HTR-8/SVneo (cell line): ENCODE measurements around the gene TRAF4.
"Not testable (repeated sequence)": the region's sequence is repeated elsewhere in the genome, so short reads cannot be mapped to it uniquely, and the experiment has no call there.

Source experiments
- DNase-seq: peaks from one replicate; pipeline ENCODE4 v3.0.0; 2011; ENCODE audit warnings: low spot score, mixed read lengths; ENCODE audit not compliant: insufficient read length
- FAIRE-seq: peaks from 2 replicates; lab custom pipeline; 2011; peaks lifted over from hg19 to GRCh38; lab: Jason Lieb, UNC

The TRAF4 gene

DNA sequence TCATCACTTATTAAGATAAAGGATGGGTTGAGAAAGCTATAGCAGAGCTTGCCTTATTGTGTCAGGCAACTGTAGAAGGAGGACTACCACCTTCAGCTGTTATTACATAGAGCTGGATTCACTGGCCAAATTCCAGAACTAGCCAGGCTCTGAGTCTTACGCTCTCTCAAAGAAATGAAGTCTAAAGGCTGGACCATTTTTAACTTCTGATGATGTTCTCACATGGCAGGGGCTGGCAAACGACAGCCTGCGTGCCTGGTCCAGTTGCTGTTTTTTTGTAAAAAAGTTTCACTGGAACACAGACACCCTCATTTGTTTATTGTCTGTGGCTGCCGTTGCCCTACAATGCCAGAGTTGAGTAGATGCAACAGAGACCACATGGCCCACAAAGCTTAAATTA, 21.2 kb downstream of the TRAF4 start:
- FAIRE-seq = no peak
- DNase-seq = no peak

DNA sequence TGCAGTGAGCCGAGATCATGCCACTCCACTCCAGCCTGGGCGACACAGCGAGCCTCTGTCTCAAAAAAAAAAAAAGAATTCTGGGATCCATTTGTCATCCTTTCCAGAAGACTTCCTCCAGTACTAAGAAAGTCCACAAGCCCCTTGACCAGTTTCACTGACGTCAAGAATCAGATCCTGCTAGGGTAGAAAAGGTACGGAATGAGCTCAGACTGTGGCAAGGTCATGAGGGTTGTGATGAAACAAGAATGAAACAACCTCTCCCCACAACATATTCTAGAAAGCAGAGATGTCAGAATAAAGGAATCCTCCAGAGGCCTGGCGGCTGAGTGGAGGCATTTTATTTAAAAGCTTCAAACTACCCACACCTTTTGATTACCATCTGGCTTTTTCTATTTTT, 29.9 kb downstream of the TRAF4 start:
- FAIRE-seq = no peak

GRCh38 chr17:28774206-28774605, 30.4 kb downstream of the TRAF4 start:
- DNase-seq (no peak), FAIRE-seq (no peak)

More for the DNA sequence above, 29.9 kb downstream of the TRAF4 start:
- DNase-seq = no peak

- DNase-seq = no peak
- no peak for FAIRE-seq
Measured at GRCh38 chr17:28777178-28777577, 33.4 kb downstream of the TRAF4 start.

GRCh38 chr17:28779601-28780000, 35.8 kb downstream of the TRAF4 start:
- not testable (repeated sequence) for FAIRE-seq, DNase-seq

DNA sequence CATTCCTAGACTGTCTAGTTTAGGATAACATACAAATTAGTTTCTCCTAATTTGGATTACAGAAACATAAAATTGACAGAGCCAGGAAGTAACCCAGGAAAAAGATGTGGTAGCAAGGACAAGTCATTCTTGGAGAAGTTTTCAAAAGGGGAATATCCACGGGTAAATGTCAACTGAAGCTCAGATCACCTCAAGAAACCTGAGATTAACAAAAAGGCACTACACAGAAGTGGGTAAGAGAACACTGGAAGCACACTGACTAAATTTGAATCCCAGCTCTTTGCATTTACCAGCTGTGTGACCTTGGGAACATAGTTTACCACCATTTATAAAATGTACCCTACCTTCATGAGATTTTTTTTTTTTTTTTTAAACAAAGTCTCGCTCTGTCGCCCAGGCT, 39.4 kb downstream of the TRAF4 start:
- FAIRE-seq (no peak), DNase-seq (no peak)

- FAIRE-seq = no peak
Measured at GRCh38 chr17:28788100-28788499, 44.3 kb downstream of the TRAF4 start.

GRCh38 chr17:28792877-28793661, 49.3 kb downstream of the TRAF4 start:
- DNase-seq (no peak), FAIRE-seq (no peak)

More at GRCh38 chr17:28788100-28788499, 44.3 kb downstream of the TRAF4 start:
- DNase-seq = no peak

GRCh38 chr17:28794846-28795441, 51.1 kb downstream of the TRAF4 start:
- not testable (repeated sequence) for DNase-seq, FAIRE-seq

DNA sequence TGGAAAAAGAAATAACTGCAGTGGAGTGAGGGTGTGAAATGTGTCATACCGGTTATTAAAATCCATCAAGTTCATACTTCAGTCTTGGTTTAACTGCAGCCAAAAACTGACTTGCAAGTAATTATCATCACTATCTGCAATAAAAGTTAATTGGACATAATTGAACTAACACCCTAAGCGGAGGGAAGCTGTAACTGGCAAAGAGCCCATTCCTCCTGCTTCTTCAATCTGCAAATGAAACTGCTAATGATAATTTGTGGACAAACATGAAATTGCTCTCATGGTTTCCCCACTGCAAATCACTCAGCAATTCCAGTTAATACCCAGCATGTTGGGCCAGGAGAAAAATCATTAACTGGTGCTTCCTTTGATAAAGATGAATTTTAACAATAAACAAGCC, 52.3 kb downstream of the TRAF4 start:
- peak; percentile 4 for FAIRE-seq
- DNase-seq = no peak
